Brain pericyte (primary cell): ENCODE results near the gene LDLR.
A peak's percentile ranks its signal among the peaks of the same experiment; 100 is the strongest.
"Not testable (repeated sequence)": the region's sequence is repeated elsewhere in the genome, so short reads cannot be mapped to it uniquely, and the experiment has no call there.

Experiments
- DNase-seq: peaks from one replicate; pipeline ENCODE4 v3.0.0-alpha.2; 2012; ENCODE audit warnings: low read depth, low spot score

LDLR gene

DNA sequence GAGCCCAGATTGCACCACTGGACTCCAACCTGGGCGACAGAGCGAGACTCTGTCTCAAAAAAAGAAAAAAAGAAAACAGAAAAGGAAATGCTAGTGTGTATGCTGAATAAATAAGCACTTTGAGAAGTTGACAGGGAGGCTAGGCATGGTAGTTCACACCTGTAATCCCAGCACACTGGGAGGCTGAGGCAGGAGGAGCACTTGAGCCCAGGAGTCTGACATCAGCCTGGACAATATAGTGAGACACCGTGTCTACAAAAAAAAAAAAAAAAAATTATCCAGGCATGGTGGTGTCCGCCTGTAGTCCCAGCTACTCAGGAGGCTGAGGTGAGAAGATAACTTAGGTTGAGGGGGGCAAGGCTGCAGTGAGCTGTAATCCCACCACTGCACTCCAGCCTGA lies 19.1 kb upstream of the LDLR start:
- no peak for DNase-seq

DNA sequence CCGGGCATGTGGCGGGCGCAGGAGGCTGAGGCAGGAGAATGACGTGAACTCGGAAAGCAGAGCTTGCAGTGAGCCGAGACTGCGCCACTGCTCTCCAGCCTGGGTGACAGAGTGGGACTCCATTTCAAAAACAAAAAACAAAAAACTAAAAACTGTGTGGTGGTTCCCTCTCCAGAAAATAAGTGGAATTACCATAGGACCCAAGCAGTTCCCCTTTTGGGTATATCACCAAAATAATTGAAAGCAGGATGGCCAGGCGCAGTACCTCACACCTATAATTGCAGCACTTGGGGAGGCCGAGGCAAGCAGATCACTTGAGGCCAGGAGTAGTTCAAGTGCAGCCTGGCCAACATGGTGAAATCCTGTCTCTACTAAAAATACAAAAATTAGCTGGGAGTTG lies 15.7 kb upstream of the LDLR start:
- no peak for DNase-seq

DNA sequence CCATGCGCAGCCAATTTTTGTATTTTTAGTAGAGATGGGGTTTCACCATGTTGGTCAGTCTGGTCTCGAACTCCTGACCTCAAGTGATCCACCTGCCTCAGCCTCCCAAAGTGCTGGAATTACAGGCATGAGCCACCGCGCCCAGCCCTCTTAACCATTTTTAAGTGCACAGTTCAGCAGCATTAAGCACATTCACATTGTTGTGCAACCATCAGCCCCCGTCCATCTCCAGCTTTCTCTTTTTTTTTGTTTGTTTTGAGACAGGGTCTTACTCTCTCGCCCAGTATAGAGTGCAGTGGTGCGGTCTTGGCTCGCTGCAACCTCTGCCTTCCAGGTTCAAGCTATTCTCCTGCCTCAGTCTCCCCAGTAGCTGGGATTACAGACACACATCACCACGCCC lies 12.5 kb upstream of the LDLR start:
- DNase-seq: not testable (repeated sequence)

DNA sequence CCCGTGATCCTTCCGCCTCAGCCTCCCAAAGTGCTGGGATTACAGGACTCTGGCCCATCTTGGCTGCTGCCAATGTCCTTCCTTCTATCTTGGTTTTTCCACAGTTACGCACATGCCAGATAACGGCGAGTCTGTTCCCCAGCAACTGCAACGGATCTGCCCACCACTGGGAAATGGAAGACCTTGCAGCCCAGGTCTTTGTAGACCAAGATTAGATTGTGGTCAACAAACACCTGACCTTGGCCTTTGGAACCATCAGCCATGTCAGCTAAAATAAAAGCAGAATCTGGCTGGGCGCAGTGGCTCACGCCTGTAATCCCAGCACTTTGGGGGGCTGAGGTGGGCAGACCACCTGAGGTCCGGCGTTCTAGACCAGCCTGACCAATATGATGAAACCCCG lies 10.4 kb upstream of the LDLR start:
- no peak for DNase-seq

DNA sequence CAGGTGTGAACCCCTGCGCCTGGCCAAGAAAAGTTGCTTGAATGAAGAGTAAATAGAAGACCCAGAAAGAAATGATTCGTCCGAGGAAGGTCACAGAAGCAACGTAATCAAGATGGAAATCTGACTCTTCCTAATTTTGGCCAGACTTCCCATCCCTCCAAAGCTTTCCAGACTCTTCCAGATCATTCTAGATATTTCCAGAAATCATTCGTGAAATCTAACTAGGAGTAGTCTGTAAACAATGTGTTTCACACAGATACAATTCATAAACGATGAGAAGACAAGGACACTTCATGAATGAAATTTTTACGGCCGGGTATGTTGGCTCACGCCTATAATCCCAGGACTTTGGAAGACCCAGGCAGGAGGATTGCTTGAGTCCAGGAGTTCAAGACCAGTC lies 9.3 kb upstream of the LDLR start:
- no peak for DNase-seq

DNA sequence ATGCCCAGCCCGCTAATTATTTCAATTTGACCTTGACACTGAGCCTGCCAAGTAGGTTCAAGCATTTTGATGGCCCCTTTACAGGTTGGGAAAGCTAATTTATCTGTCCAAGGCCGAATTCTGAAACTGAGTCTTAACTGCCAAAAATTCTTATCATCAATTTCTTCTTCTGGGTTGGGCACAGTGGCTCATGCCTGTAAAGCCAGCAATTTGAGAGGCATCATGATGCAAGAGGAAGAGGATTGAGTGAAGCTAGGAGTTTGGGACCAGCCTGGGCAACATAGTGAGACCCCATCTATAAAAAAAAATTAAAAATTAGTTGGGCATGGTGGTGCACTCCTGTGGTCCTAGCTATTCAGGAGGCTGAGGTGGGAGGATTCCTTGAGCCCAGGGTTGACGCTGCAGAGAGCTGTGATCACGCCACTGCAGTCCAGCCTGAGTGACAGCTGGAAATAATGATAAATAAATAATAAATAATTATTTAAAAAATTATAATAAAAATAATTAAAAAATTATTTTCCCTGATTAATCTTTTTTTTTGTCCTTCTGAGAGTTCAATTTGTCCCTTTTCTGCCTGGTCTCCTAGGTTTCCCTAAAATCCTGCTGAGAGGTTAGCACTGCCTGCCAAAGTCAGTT lies 1.3 kb upstream of the LDLR start:
- DNase-seq: no peak

DNA sequence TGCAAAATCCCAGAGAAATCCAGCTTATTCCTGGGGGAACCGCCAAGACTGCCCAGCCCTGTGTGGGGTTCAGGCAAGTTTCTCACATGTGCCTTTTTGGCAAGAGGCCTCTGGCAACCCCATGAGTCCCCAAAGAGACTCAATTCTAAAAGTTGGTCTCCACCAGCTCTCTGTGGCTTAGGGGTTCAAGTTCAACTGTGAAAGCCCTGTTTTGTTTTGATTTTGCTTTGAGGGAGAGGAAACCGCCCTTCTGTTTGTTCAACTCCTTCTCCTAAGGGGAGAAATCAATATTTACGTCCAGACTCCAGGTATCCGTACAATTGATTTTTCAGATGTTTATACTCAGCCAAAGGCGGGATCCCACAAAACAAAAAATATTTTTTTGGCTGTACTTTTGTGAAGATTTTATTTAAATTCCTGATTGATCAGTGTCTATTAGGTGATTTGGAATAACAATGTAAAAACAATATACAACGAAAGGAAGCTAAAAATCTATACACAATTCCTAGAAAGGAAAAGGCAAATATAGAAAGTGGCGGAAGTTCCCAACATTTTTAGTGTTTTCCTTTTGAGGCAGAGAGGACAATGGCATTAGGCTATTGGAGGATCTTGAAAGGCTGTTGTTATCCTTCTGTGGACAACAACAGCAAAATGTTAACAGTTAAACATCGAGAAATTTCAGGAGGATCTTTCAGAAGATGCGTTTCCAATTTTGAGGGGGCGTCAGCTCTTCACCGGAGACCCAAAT lies 583 bp upstream of the LDLR start:
- DNase-seq: no peak

DNA sequence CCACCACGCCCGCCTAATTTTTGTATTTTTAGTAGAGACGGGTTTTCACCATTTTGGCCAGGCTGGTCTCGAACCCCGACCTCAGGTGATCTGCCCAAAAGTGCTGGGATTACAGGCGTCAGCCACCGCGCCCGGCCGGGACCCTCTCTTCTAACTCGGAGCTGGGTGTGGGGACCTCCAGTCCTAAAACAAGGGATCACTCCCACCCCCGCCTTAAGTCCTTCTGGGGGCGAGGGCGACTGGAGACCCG lies 676 bp downstream of the LDLR start:
- DNase-seq: not testable (repeated sequence)

DNA sequence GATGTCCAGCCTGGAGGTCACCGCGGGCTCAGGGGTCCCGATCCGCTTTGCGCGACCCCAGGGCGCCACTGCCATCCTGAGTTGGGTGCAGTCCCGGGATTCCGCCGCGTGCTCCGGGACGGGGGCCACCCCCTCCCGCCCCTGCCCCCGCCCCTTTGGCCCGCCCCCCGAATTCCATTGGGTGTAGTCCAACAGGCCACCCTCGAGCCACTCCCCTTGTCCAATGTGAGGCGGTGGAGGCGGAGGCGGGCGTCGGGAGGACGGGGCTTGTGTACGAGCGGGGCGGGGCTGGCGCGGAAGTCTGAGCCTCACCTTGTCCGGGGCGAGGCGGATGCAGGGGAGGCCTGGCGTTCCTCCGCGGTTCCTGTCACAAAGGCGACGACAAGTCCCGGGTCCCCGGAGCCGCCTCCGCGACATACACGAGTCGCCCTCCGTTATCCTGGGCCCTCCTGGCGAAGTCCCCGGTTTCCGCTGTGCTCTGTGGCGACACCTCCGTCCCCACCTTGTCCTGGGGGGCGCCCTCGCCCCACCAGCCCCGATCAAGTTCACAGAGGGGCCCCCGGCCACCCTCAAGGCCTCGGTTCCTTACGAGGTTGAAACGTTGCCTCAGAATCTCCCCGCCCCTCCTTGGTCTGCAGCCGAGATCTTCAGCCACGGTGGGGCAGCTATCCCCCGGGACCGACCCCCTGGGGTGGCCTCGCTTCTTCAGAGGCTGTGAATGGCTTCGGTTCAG lies 1.2 kb downstream of the LDLR start:
- DNase-seq: peak; percentile 83

DNA sequence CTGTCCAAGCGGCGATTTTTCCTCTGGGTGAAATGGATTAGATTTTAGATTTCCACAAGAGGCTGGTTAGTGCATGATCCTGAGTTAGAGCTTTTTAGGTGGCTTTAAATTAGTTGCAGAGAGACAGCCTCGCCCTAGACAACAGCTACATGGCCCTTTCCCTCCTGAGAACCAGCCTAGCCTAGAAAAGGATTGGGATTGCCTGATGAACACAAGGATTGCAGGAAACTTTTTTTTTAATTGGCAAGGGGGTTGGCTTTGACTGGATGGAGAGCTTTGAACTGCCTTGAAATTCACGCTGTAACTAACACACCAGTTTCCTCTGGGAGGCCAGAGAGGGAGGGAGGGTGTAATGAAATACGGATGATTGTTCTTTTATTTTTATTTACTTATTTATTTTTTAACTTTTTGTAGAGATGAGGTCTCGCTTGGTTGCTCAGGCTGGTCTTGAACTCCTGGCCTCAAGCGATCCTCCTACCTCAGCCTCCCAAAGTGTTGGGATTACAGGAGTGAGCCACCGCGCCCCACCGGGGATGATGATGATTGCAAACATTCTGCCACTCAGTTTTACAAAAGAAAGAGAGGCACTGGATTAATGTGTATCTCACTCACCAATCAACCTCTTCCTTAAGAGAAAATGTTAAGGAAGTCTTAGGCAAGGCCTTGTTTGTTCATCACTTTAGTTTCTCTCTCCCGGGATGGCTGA lies 1.9 kb downstream of the LDLR start:
- DNase-seq: no peak

DNA sequence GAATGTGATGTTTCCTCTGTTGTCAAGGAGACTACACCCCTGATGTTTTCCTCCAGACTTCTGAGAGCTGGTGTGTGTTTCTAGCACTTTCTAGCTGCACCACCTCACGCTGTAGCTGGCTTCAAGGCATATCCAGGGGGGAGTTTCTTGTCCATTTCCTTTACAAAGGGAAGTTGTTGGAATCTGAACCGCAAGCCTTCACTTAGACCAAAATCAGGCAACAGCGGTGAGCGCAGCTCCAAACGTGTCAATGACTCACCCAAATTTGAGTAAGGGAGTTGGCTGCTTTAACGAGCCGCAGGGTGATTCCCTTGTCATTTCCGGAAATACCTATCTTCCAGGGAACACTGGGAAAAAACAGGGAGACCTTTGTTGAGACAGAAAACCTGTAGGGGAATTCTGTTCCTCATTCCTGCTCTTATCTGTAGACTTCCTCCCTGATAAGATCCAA lies 2.5 kb downstream of the LDLR start:
- peak; percentile 37 for DNase-seq

DNA sequence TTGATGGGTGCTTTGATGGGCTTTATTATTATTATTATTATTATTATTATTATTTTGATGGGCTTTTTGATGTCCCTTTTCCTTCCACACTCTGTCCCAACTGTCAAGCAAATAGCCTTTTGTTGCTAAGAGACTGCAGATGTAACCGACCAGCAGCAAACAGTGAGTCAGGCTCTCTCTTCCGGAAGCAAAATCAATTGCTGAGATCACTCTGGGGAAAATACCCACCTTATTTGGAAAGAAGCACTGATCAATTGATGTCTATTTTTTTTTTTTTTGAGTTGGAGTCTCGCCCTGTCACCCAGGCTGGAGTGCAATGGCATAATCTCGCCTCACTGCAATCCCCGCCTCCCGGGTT lies 2.9 kb downstream of the LDLR start:
- DNase-seq: no peak

DNA sequence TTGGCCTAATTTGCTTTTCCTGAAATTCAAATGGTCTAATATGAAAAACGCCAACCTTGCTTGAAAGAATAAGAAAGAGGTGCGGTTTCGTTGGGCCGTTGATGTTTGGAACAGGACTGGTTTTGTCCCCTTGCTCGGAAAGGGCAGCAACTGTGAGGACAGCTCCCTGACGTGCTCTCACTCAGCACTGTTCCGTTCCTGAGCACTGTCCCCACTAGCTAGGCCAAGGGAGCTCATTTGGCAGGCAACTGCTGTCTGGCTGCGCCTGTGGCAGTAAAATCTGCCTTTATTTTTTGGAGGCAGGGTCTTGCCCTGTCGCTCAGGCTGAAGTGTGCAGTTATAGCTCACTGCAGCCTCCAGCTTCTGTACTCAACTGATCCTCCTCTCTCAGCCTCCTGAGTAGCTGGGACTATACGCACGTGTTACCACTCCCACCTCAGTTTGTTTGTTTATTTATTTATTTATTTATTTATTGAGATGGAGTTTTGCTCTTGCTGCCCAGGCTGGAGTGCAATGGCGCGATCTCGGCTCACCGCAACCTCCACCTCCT lies 4.5 kb downstream of the LDLR start:
- no peak for DNase-seq

DNA sequence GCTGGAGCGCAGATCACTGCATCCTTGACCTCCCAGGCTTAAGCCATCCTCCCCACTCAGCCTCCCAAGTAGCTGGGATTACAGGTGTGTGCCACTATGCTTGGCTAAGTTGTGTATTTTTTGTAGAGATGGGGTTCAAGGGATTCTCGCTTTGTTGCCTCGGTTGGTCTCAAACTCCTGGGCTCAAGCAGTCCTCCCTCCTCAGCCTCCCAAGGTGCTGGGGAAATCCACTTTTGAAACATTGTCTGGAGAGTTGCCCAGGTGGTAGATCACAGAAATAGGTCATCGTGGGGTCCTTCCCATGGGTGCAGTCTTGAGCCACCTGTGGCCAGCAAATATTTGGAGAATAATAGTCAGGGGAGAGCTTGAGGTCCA lies 5.2 kb downstream of the LDLR start:
- no peak for DNase-seq

DNA sequence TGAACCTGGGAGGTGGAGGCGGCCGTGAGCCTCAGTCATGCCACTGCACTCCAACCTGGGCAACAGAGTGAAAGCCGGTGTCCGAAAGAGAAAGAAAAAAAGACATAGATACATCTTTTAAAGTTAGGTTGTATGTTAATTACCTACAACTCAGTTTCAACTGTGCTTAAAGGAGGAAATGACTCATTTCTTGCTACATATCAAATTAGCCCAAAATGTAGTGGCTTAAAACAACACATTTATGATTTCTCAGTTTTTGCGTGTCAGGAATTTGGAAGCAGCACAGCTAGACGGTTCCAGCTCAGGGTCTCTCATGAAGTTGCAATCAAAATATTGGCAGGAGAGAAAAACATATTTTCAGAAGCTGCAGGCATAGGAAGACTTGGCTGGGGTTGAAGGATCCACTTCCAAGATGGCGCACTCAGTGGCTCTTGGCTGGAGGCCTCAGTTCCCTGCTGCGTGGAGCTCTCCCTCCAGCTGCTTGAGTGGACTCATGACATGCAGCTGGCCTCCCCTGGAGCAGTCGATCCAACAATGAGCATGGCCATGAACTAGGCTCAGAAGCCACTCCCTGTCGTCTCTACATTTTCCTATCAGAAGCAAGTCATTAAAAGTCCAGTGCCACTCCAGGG lies 7.1 kb downstream of the LDLR start:
- peak; percentile 84 for DNase-seq

DNA sequence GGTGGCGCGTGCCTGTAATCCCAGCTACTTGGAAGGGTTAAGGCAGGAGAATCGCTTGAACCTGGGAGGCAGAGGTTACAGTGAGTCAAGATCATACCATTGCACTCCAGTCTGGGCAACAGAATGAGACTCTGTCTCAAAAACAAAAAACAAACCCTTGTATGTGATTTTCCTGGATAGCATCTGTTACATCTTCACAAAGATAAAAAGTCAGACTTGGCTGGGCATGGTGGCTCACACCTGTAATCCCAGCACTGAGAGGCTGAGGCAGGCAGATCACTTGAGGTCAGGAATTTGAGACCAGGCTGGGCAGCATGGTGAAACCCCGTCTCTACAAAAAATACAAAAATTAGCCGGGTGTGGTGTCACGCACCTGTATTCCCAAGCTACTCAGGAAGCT lies 8.1 kb downstream of the LDLR start:
- DNase-seq: not testable (repeated sequence)

DNA sequence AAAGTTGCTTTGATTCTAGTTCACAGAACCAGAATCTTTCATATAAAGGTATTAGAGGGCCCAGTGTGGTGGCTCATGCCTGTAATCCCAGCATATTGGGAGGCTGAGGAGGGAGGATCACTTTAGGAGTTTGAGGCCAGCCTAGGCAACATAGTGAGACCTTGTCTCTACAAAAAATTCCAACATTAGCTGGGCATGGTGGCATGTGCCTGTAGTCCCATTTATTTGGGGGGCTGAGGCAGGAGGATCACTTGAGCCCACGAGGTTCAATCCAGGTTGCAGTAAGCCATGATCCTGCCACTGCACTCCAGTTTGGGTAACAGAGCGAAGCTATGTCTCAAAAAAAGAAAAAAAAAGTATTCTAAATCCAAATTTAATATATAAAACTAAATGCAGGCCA lies 9.1 kb downstream of the LDLR start:
- DNase-seq: no peak

DNA sequence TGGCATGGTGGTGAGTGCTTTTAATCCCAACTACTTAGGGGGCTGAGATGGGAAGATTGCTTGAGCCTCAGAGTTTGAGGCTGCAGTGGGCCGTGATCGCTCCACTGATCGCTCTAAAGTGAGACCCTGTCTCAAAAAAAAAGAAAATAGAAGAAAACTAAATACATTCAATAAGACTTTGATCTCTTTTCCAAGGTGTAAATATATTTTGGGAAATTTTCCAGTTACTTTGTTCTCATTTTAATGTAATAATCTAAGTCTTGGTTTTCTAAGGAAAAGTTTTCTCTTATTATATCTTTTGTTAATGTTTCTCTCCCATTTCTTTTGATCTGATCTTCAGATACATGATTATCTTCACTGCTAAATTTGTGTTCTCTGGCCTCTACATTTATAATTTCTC lies 9.6 kb downstream of the LDLR start:
- DNase-seq: no peak

DNA sequence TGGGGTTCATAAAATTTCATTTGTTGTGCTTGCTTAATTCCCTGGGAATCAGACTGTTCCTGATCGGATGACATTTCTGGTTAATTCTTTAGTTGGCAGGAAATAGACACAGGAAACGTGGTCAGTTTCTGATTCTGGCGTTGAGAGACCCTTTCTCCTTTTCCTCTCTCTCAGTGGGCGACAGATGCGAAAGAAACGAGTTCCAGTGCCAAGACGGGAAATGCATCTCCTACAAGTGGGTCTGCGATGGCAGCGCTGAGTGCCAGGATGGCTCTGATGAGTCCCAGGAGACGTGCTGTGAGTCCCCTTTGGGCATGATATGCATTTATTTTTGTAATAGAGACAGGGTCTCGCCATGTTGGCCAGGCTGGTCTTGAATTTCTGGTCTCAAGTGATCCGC lies 10.8 kb downstream of the LDLR start:
- no peak for DNase-seq

DNA sequence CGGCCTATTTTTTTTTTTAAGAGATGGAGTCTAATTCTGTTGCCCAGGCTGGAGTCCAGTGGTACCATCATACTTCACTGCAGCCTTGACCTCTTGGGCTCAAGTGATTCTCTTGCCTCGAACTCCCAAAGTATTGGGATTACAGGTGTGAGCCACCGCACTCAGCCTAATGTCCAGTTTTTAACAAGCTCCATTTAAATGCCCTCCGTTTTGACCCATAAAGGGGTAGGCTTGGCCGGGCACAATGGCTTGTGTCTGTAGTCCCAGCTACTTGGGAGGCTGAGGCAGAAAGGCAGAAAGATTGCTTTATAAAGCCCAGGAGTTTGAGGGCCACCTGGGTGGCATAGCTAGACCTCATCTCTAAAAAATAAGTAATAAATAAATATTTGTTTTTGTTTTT lies 11.8 kb downstream of the LDLR start:
- no peak for DNase-seq

DNA sequence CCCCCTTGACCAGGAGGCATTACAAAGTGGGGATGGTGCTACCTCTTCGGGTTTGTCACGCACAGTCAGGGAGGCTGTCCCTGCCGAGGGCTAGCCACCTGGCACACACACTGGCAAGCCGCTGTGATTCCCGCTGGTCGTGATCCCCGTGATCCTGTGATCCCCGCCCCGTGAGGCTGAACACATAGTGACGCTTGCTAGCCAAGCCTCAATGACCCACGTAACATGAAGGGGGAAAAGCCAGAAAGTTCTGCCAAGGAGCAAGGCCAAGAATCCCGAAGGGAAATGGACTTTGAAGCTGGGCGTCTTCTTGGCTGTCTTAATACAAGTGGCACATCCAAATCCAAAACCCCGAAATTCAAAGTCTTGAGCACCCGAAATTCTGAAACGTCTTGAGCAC lies 13.7 kb downstream of the LDLR start:
- DNase-seq: no peak

DNA sequence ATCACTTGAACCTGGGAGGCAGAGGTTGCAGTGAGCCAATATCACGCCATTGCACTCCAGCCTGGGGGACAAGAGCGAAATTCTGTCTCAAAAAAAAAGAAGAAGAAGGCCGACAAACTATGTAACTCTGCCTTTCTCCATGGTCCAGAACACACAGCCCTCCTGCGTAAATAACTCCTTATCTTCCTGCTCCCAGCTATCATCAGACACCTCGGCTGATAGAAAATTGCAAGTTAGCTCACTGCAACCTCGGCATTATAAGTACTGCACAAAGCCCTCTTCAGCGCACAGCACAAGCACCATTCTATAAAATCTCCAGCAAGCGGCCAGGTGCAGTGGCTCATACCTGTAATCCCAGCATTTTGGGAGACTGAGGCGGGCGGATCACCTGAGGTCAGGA lies 14.4 kb downstream of the LDLR start:
- not testable (repeated sequence) for DNase-seq
